Left forelimb (tissue), 1 donor: ENCODE results near the gene MED12L.
"Not testable (repeated sequence)": the region's sequence is repeated elsewhere in the genome, so short reads cannot be mapped to it uniquely, and the experiment has no call there.

Experiments
- DNase-seq: peaks from one replicate; pipeline ENCODE4 v3.0.0-alpha.2; 2018; ENCODE audit warnings: low spot score

MED12L gene

GRCh38 chr3:151214459-151214858 lies 129.0 kb downstream of the MED12L start:
- DNase-seq, result no peak

GRCh38 chr3:151216641-151217607 lies 131.5 kb downstream of the MED12L start:
- no peak for DNase-seq

- no peak for DNase-seq
These were observed 132.7 kb downstream of the MED12L start for GRCh38 chr3:151218136-151218535.

- no peak for DNase-seq
These were observed 133.6 kb downstream of the MED12L start for GRCh38 chr3:151219056-151219455.

- no peak for DNase-seq
These were observed 138.9 kb downstream of the MED12L start for GRCh38 chr3:151224268-151224866.

- no peak for DNase-seq
These were observed 139.8 kb downstream of the MED12L start for GRCh38 chr3:151225040-151225975.

- DNase-seq, result no peak
These were observed 140.7 kb downstream of the MED12L start for GRCh38 chr3:151226088-151226563.

GRCh38 chr3:151226825-151227224 lies 141.4 kb downstream of the MED12L start:
- no peak for DNase-seq

GRCh38 chr3:151227266-151227806 lies 141.9 kb downstream of the MED12L start:
- no peak for DNase-seq

GRCh38 chr3:151227807-151228665 lies 142.6 kb downstream of the MED12L start:
- peak; percentile 82 for DNase-seq

GRCh38 chr3:151228666-151229040 lies 143.2 kb downstream of the MED12L start:
- DNase-seq, result no peak

- no peak for DNase-seq
These were observed 145.2 kb downstream of the MED12L start for GRCh38 chr3:151230646-151231045.

- not testable (repeated sequence) for DNase-seq
These were observed 146.9 kb downstream of the MED12L start for GRCh38 chr3:151232403-151232802.

- no peak for DNase-seq
These were observed 147.5 kb downstream of the MED12L start for GRCh38 chr3:151232991-151233390.

- DNase-seq, result no peak
These were observed 149.4 kb downstream of the MED12L start for GRCh38 chr3:151234825-151235224.

GRCh38 chr3:151236316-151236715 lies 150.9 kb downstream of the MED12L start:
- DNase-seq, result no peak

GRCh38 chr3:151236736-151237135 lies 151.3 kb downstream of the MED12L start:
- DNase-seq, result no peak

- not testable (repeated sequence) for DNase-seq
These were observed 156.5 kb downstream of the MED12L start for GRCh38 chr3:151242006-151242405.

GRCh38 chr3:151248772-151249337 lies 163.4 kb downstream of the MED12L start:
- no peak for DNase-seq

- no peak for DNase-seq
These were observed 171.3 kb downstream of the MED12L start for GRCh38 chr3:151256749-151257148.
